8988T (cell line): ENCODE measurements around the gene RPRD1A.

ENCODE experiments used
- DNase-seq: peaks from one replicate; pipeline ENCODE4 v3.0.0; 2011

The RPRD1A gene

DNA sequence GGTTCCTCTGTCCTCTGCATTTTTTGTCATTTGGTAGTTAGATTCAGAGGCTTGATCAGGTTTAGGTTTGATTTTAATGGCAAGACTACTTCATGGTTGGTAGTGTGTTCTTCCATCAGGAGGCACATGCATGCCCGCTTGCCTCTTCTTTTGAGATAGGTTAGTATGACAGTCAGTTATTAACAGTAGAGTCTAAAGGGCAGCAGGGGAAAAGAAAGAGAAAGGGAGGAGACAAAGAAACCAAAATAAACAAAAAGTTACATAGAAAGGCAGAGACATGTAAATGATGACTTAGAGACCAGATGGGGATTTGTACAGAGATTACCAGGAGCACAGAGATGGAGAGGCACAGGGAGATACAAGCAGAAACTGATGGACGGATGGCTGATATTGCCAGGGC, 105.0 kb downstream of the RPRD1A start:
- DNase-seq, result no peak

DNA sequence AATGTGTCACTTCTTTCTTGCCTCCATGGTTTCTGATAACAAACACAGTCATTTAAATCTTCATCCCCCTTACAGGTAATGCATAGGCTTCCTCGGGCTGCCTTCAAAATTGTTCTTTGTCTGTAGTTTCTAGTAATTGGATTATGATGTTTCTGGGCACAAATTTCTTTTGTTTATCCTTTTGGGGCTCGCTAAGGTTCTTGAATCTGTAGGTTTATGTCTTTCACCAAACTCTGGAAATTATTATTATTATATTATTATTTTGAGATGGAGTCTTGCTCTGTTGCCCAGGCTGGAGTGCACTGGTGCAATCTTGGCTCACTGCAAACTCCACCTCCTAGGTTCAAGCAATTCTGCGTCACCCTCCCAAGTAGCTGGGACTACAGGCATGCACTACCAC, 111.1 kb downstream of the RPRD1A start:
- DNase-seq, result no peak

DNA sequence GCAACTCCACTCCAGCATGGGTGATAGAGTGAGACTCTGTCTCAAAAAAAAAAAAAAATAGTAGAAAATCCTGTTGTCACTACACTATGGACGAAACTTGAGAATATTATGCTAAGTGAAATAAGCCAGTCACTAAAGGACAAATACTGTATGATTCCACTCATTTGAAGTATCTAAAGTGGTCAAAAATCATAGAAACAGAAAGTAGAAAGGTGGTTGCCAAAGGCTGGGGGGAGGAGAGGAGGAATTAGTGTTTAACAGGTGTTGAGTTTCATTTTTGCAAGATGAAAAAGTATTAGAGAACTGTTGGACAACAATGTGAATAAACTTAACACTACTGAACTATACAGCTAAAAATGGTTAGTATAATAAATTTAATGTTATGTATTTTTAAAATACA, 113.7 kb downstream of the RPRD1A start:
- DNase-seq, result no peak

DNA sequence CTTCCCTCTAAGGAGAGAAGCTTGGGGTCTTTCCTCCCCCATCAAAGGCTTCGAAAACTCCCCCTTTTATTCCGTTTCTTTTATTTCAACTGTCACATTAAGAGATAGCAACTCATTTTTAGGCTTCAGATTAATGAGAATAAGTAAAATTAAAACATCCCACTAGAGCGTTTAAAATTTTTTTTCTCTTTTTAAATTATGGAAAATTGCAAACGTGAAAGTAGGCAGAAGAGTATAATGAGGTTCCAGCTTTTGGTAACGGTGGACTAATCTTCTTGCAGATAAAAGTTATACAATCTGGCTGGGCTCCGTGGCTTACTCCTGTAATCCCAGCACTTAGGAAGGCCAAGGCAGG, 116.8 kb downstream of the RPRD1A start:
- DNase-seq, result no peak

DNA sequence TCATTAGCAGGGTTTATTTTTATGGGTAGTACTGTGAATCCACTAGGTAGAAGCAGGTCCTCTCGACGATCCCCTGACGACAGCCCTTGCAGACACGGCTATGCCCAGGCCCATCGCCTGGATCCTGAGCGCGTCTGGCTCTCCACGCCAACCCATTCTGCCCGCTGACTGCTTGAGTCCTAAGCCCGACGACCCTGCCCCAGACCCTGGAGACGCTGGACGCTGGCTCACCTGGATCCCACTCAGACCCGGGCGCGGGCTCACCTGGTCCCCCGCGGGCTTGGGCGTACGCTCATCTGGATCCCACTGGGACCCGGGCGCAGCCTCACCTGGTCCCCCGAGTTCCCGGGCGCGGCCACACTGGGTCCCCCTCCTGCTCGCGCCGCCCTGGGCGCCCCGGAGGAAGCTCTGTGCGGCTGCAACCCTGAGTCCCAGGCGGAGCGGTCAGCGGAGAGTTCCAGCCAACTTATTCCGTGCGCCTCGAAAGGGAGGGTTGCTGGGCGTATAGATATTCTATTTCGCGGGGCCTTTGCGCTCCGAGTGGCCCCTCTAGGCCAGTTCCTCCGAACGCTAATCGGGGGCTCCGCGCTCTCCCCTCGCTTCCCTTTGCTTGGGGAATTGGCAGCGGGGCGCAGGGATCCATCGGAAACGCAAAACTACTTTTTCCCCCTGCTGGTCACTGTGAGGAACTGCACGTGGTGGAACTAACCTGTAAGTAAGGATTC, 117.3 kb downstream of the RPRD1A start:
- no peak for DNase-seq

DNA sequence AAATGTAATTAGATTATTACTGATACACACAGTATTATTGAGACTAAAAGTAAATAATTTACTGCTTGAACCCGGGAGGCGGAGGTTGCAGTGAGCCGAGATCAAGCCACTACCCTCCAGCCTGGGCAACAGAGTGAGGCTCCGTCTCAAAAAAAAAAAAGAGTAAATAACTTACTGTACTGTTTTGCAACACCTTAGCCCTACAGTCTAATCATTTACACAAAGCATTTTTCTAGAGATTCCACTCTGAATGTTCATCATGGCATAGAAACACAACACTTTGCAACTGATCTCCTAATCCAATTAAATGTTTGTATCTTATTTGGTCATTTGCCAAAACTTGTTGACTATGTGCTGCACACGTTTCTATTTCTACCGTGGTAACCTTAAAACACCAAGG, 118.3 kb downstream of the RPRD1A start:
- DNase-seq, result no peak

DNA sequence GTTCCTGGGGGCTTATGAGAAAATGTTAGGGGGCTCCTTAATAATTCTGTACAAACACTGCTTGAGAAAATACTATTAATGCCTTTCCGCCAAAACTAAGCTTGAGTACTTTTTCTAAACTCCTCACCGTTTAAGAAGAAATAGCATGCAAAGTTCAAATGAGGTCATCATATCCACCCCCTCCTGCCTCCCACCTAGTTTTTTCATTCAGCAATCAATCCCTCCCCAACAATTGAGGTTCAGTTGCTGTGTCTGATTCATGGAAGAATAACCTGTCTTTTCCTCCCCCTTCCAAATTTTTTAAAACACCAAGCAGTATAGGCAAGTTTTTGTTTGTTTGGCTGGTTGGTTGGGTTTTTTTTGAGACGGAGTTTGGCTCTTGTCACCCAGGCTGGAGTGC, 119.3 kb downstream of the RPRD1A start:
- no peak for DNase-seq

DNA sequence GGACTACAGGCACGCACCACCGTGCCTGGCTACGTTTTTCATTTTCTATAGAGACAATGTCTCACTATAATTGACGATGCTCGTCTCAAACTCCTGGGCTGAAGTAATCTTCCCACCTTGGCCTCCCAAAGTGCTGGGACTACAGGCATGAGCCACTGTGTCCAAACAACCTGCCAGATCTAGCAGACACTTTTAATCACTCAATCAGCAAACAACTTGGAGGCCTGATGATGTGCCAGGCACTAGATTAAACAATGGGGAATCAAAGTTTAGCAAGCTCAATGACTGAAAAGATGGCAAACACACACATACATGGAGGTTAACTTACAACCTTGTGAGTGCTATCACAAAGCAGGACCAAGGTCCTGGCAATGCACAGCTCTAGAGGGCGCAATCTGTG, 124.7 kb downstream of the RPRD1A start:
- DNase-seq, result no peak

DNA sequence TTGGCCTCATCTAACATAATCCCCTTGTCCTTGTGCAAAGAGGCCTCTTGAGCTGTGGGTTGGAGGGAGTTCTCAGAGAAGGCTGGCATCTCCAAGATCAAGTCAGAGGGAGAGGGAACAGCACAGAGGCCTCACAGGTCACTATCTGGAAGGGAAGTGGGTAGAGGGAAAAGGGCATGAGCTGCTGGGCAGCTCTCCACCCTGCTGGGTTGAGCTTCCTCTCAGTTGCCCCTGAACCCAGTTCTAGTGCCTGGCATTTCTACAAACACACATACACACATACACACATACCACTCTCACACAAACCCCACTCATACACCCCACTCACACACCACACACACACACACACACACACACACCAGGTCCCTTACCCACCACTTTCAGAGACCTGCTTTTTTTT, 125.2 kb downstream of the RPRD1A start:
- DNase-seq, result no peak

DNA sequence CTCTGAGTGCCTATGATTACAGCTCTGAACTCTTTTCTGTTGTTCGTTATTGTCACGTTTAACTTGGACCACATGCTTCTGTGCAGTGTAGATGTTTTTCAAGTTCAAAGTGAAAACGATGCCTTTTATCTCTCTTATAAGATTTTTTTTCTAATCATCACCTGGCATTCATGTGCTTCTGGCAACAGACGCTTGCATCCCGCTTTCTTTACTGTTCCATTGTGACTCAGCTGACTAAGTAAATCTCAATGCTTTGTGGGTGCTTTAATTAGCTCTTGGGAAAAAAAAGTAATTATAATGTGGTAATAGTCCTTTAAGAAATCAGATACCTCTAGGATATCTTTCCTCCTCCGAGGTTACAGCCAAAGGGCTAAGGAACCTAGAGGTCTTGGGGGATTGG, 126.1 kb downstream of the RPRD1A start:
- DNase-seq, result no peak
